GM12865 (cell line): ENCODE measurements around the gene NDST4.
A peak's percentile ranks its signal among the peaks of the same experiment; 100 is the strongest.

Source experiments
- DNase-seq: peaks from one replicate; pipeline ENCODE4 v3.0.0; 2010; ENCODE audit warnings: low read depth
- H3K4me3 ChIP-seq: 2 replicates; pipeline ENCODE4 v1.5.1; 2011; ENCODE audit warnings: mild to moderate bottlenecking, low read depth, low read length, control low read depth
- TF ChIP-seq, protein P1 (sequence below): IDR thresholded peaks from 2 replicates; pipeline ENCODE4 v1.5.1; 2011; ENCODE audit warnings: low read length, control low read depth, low read depth, inconsistent platforms; ENCODE audit not compliant: insufficient read depth; ENCODE audit errors: missing control alignments

The NDST4 gene

DNA sequence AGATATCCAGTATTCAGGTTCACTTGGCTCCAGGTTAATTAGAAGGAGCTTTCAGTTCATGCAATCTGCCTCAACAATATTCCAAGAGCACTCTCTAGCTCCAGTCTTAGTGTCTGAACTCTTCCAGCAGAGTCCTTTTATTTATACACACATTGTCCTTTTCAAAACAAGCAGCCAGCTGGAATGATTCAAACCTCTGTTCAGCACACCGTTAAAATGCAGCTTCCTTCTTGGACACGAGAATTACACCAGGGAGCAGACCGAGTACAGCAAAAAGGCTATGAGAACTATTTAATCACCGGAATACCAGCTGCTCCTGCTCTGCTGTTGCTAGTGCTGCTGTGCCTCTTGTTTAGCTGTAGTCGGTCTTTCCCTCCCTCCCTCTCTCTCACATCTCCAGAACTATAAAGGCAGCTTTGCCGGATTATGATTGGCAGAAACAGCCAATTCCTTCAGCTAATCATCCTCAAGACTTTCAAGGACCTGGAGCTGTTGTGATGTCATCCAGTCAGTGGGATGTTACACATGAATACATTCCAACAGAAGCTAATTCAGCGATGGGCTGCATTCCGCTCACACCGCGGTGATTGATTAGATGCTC lies at the start of gene NDST4:
Gene NDST4 (minus strand): TSS at position 115 of the 601 bp plus-strand sequence. CDS start 36,584 bp downstream, outside the sequence.
- no peak for DNase-seq
- TF ChIP-seq, protein P1, sequence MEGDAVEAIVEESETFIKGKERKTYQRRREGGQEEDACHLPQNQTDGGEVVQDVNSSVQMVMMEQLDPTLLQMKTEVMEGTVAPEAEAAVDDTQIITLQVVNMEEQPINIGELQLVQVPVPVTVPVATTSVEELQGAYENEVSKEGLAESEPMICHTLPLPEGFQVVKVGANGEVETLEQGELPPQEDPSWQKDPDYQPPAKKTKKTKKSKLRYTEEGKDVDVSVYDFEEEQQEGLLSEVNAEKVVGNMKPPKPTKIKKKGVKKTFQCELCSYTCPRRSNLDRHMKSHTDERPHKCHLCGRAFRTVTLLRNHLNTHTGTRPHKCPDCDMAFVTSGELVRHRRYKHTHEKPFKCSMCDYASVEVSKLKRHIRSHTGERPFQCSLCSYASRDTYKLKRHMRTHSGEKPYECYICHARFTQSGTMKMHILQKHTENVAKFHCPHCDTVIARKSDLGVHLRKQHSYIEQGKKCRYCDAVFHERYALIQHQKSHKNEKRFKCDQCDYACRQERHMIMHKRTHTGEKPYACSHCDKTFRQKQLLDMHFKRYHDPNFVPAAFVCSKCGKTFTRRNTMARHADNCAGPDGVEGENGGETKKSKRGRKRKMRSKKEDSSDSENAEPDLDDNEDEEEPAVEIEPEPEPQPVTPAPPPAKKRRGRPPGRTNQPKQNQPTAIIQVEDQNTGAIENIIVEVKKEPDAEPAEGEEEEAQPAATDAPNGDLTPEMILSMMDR, result no peak
- no peak within 1 kb of the TSS for H3K4me3 ChIP-seq

DNA sequence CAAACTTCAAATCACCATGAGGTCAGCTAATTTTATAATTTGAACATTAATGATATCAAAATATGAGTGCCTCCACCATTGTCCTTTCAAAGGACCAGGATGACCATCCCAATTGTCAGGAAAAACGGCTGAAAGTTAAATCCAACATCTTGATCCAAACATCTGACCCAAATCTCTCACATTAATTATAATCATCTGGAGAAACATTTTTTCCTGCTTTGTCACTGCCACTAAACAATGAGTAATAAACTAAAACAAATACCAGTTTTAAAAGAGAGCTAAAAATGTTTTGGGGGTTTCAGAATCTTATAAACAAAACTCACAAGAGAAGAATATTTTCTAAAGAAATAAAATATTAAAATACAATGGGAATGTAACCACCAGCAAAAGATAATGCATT lies 45.7 kb upstream of the NDST4 start:
- TF ChIP-seq, protein P1, result no peak
- DNase-seq, result no peak
- H3K4me3 ChIP-seq, result no peak overlapping the region

DNA sequence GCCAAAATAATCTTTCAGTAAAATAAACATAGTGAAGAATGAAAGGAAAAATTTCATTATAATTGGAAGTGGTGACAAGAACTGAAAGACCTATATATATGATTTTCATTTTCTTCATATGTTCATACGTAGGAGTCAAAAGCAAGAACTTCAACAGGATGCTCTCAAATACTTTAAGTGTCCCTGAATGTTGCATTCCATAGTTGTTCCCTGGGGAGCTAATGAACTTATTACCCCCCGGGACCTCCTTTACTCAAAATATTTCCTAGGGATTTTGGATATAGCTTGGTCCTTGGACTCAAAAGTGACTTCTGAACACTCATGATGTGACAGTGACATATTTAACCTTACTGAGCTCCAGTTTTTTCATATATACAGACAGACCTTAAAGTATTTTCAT lies 44.9 kb upstream of the NDST4 start:
- no peak for DNase-seq
- TF ChIP-seq, protein P1, result no peak
- H3K4me3 ChIP-seq, result no peak overlapping the region

DNA sequence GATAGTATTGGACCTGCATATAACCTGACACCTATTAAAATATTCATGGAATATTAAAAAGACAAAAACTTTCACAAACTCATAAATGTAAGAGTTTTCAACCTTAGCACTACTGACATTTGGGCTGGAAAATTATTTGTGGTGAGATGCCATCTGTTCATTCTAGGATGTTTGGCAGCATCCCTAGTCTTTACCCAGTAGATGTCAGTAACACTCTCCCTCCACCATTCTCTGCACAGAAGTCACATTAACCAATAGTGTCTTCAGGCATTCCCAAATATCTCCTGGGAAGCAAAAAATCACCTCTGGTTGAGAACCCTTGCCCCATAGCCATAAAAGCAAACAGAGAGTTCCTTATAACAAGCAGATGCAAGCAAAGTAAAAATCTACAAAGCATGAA lies 41.4 kb upstream of the NDST4 start:
- DNase-seq, result no peak
- TF ChIP-seq, protein P1, result no peak
- no peak overlapping the region for H3K4me3 ChIP-seq

DNA sequence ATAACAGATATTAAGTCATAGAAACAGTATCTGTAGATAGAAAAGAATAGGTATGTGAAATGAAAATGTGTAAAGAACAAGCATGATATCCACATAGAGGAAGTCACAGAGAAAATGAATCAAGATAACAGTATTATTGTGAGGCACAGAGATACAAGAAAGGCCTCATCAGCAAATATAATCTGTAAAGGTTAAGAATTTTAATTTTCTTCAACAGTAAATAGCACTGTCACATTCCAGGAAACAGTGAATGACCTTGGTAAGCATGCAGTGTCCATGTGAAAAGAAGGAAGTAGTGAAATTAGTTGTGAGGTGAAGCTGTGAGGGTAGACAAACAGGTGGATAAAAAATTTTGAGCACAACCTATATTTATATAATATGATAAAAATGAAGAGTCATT lies 39.5 kb upstream of the NDST4 start:
- no peak overlapping the region for H3K4me3 ChIP-seq
- no peak for DNase-seq
- TF ChIP-seq, protein P1, result no peak

DNA sequence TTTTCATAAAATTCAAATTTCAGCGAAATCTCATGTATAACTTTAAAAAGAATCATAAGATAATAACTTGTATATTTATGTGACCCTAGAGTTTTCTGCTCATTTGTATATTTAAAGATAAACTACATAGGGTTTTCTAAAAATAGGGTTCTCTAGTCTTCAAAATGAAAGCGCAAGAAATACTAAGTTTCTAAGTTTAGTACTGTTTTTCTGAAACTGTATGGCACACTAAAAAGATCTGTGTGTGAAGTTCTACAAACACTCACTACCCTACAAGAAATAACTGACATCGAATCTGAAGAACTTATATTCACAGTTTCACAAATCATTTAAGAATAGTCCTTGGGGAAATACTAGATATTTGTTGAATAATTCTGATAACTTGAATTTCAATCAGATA lies 38.7 kb upstream of the NDST4 start:
- TF ChIP-seq, protein P1, result no peak
- no peak overlapping the region for H3K4me3 ChIP-seq
- peak; percentile 20 for DNase-seq

DNA sequence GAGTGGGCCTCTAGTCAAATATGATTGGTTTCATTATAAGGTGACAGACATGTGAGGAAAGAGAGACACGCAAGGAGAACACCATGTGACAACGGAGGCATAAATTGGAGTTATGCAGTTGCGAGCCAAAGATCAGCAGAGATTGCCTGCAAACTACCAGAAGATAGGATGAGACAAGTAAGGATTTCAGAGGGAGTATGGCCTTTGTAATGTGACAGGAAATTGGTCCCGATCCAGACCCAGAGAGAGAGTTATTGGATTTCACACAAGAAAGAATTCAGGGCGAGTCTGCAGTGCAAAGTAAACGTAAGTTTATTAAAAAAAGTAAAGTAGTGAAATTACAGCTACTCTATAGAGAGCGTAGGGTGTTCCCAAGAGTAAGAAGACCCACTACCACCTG lies 35.7 kb upstream of the NDST4 start:
- TF ChIP-seq, protein P1, result no peak
- no peak overlapping the region for H3K4me3 ChIP-seq
- no peak for DNase-seq
